Astrocyte (in vitro differentiated cells and primary cell): Measurements from ENCODE around the gene FOXK2.

Experiments used
- EZH2 ChIP-seq: IDR thresholded peaks from 2 replicates; pipeline ENCODE4 v1.6.1; 2012; ENCODE audit warnings: mild to moderate bottlenecking, low read length, inconsistent platforms; ENCODE audit not compliant: insufficient read depth
- TF ChIP-seq, protein P1 (sequence below): IDR thresholded peaks from 2 replicates; pipeline ENCODE4 v1.5.1; 2011; ENCODE audit warnings: low read depth, mild to moderate bottlenecking, inconsistent platforms, low read length, moderate library complexity; ENCODE audit not compliant: insufficient read depth

DNA sequence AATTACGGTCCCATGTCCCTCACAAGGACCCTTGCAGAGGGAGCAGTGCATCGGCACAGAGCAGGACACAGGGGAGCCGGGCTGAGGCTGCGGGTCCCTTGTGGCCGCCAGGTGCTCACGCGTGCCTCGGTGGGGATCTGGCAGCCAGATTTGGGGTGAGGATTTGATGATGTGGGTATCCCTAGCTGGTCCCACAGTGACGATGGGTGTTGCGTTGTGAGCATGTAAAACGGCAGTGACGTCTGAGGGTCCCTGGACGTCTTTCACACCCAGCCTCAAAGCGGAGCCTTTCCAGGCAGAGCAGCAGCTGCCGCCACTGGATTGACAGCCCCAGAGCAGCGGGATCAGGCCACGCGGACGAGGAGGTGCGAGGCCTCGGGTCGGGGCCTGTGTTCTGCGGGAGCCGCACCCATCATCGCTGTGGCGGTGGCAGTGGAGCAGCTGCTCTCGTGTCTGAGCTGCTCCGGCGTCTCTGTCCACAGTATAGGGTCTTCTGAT lies 74.1 kb downstream of the FOXK2 start:
- TF ChIP-seq, protein P1, sequence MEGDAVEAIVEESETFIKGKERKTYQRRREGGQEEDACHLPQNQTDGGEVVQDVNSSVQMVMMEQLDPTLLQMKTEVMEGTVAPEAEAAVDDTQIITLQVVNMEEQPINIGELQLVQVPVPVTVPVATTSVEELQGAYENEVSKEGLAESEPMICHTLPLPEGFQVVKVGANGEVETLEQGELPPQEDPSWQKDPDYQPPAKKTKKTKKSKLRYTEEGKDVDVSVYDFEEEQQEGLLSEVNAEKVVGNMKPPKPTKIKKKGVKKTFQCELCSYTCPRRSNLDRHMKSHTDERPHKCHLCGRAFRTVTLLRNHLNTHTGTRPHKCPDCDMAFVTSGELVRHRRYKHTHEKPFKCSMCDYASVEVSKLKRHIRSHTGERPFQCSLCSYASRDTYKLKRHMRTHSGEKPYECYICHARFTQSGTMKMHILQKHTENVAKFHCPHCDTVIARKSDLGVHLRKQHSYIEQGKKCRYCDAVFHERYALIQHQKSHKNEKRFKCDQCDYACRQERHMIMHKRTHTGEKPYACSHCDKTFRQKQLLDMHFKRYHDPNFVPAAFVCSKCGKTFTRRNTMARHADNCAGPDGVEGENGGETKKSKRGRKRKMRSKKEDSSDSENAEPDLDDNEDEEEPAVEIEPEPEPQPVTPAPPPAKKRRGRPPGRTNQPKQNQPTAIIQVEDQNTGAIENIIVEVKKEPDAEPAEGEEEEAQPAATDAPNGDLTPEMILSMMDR, result no peak
- TF ChIP-seq EZH2, result no peak
